HCT116 (cell line): ENCODE results near the gene VCY1B. TPM values are rescaled to one million over a fixed set of nuclear protein-coding genes. Genes with fewer than 3 reads are reported as not detected.

ENCODE experiments used
- ATAC-seq: fragments of 200-7000 bp; cut with Tn5 transposase; 2 replicates; pipeline ENCODE4 v1.9.1; 2020; ENCODE audit warnings: mild to moderate bottlenecking, moderate library complexity
- BruUV-seq: library from RNA; stranded (reverse); fragments of 400-500 nt; replicated peaks from 2 replicates; lab custom pipeline; 2021; lab: Mats Ljungman, UMichigan
- CTCF ChIA-PET: fragments of 300-600 bp; sonication (Branson Sonifier 250); formaldehyde crosslinking; loops from one replicate; lab custom pipeline; 2021; ENCODE audit warnings: antibody characterized with exemption; lab: Charles Lee
- POLR2A ChIA-PET: fragments of 300-600, 350-600 bp; sonication (Branson Sonifier 250); formaldehyde crosslinking; loops from one replicate; lab custom pipeline; 2021; ENCODE audit warnings: antibody characterized with exemption; lab: Charles Lee
- RAD21 ChIA-PET, 2 experiments: fragments of 300-600 bp; sonication (Branson Sonifier 250); formaldehyde crosslinking; loops; one replicate each; lab custom pipeline; 2023; ENCODE audit warnings: low total read pairs in 2 of 2; ENCODE audit not compliant: uncharacterized antibody in 2 of 2, unreplicated experiment in 2 of 2, low non-redundant PET in 1 of 2; lab: Charles Lee
- DNase-seq: peaks from one replicate; pipeline ENCODE4 v3.0.0-alpha.2; 2010; ENCODE audit warnings: low read depth, low spot score
- H2AFZ ChIP-seq: fragments of 200-600 bp; shearing (Covaris generic), sonication (generic); 2 replicates; pipeline ENCODE4 v1.6.1; 2017; ENCODE audit warnings: low read depth, mixed run types, mixed read lengths, antibody characterized with exemption, low read length; ENCODE audit not compliant: poor library complexity, severe bottlenecking
- H3K27ac ChIP-seq: 2 replicates; pipeline ENCODE4 v1.5.1; 2012; ENCODE audit warnings: low read depth, low read length
- H3K27me3 ChIP-seq: fragments of 200-600 bp; sonication (generic); 2 replicates; pipeline ENCODE4 v1.6.1; 2016; ENCODE audit warnings: mixed run types, low read length, mixed read lengths; ENCODE audit not compliant: insufficient read depth
- H3K36me3 ChIP-seq, 2 experiments: fragments of 200-500 bp in 1 of 2; fragments of 200-600 bp in 1 of 2; sonication (Bioruptor generic) in 1 of 2; sonication (generic) in 1 of 2; 2 replicates each; pipeline versions ENCODE4 v1.5.1 to v1.6.1; 2014 to 2016; ENCODE audit warnings: low read length in 2 of 2, inconsistent platforms in 1 of 2, mixed read lengths in 1 of 2, mixed run types in 1 of 2; ENCODE audit not compliant: insufficient read depth in 2 of 2, control insufficient read depth in 1 of 2
- H3K4me1 ChIP-seq, 2 experiments: fragments of 200-600 bp in 1 of 2; sonication (generic) in 1 of 2; 2 replicates each; pipeline versions ENCODE4 v1.5.1 to v1.6.1; 2012 to 2017; ENCODE audit warnings: low read length in 2 of 2, inconsistent platforms in 1 of 2, mild to moderate bottlenecking in 1 of 2, mixed read lengths in 1 of 2, mixed run types in 1 of 2, moderate library complexity in 1 of 2; ENCODE audit not compliant: insufficient read depth in 2 of 2, control insufficient read depth in 1 of 2
- H3K4me2 ChIP-seq: fragments of 200-600 bp; sonication (generic); 2 replicates; pipeline ENCODE4 v1.6.1; 2017; ENCODE audit warnings: mixed run types, low read length, mixed read lengths
- H3K4me3 ChIP-seq, 2 experiments: fragments of 200-600 bp in 1 of 2; sonication (generic) in 1 of 2; replicated peaks in 1 of 2; 2 replicates each; pipeline ENCODE4 v1.5.1; 2011 to 2016; ENCODE audit warnings: low read length in 2 of 2, control low read depth in 1 of 2, low read depth in 1 of 2, mild to moderate bottlenecking in 1 of 2, mixed read lengths in 1 of 2, mixed run types in 1 of 2
- H3K79me2 ChIP-seq: fragments of 200-600 bp; sonication (generic); 2 replicates; pipeline ENCODE4 v1.6.1; 2017; ENCODE audit warnings: mild to moderate bottlenecking, mixed run types, low read length, moderate library complexity, mixed read lengths; ENCODE audit not compliant: insufficient read depth
- H3K9ac ChIP-seq: fragments of 200-600 bp; sonication (generic); 2 replicates; pipeline ENCODE4 v1.6.1; 2016; ENCODE audit warnings: low read length, mixed read lengths
- H3K9me2 ChIP-seq: fragments of 200-600 bp; sonication (generic), shearing (Covaris generic); 2 replicates; pipeline ENCODE4 v1.6.1; 2017; ENCODE audit warnings: mixed run types, mild to moderate bottlenecking, moderate library complexity; ENCODE audit not compliant: insufficient read depth
- H3K9me3 ChIP-seq, 2 experiments: fragments of 200-500 bp in 1 of 2; fragments of 200-600 bp in 1 of 2; sonication (Bioruptor generic) in 1 of 2; sonication (generic) in 1 of 2; 2 replicates each; pipeline ENCODE4 v1.6.1; 2014 to 2017; ENCODE audit warnings: low read length in 2 of 2, mixed read lengths in 2 of 2, inconsistent platforms in 1 of 2, low read depth in 1 of 2, mild to moderate bottlenecking in 1 of 2, mixed run types in 1 of 2, moderate library complexity in 1 of 2; ENCODE audit not compliant: control insufficient read depth in 1 of 2, insufficient read depth in 1 of 2
- H4K20me1 ChIP-seq: fragments of 200-600 bp; sonication (generic), shearing (Covaris generic); 2 replicates; pipeline ENCODE4 v1.6.1; 2017; ENCODE audit warnings: mixed run types, mild to moderate bottlenecking, moderate library complexity; ENCODE audit not compliant: insufficient read depth
- EGR1 ChIP-seq: IDR thresholded peaks from 2 replicates; pipeline ENCODE4 v1.6.1; 2012; ENCODE audit warnings: low read depth
- JUND ChIP-seq: IDR thresholded peaks from 2 replicates; pipeline ENCODE4 v1.6.1; 2012
- POLR2A ChIP-seq: IDR thresholded peaks from 2 replicates; pipeline ENCODE4 v1.7.0; 2011; ENCODE audit warnings: borderline replicate concordance; ENCODE audit not compliant: insufficient read depth, insufficient read length; ENCODE audit errors: extremely low read depth
- YY1 ChIP-seq: IDR thresholded peaks from 2 replicates; pipeline ENCODE4 v1.6.1; 2011; ENCODE audit warnings: low read length, low read depth, moderate library complexity, mild to moderate bottlenecking; ENCODE audit not compliant: insufficient replicate concordance; ENCODE audit errors: extremely low read depth
- intact Hi-C: fragments of 100-400 bp; cut with micrococcal nuclease; formaldehyde crosslinking; loops from 2 replicates; pipeline ENCODE4 v1.10.0; 2022
- total RNA-seq: library from RNA; stranded (reverse); gene quantifications from one replicate; pipeline ENCODE4 v1.2.1, GENCODE V29; 2021; ENCODE audit not compliant: unreplicated experiment
- TF ChIP-seq, protein P1 (sequence below): IDR thresholded peaks from 2 replicates; pipeline ENCODE4 v1.6.1; 2011; ENCODE audit warnings: mild to moderate bottlenecking, low read length, moderate library complexity; ENCODE audit not compliant: insufficient replicate concordance; ENCODE audit errors: extremely low read depth

VCY1B gene
- total RNA-seq, 1 experiment from 2014 or later: not detected

GRCh38 chrY:14085877-14086276 lies 29.9 kb downstream of the VCY1B start:
- Histone ChIP-seq H3K36me3 (no peaks in the 10 kb centered on the region), H3K79me2 (no peaks in the 10 kb centered on the region), H3K9me3 (no peaks in the 10 kb centered on the region), H3K9ac (no peak overlapping the region), H3K27me3 (no peaks in the 10 kb centered on the region), H3K4me2 (no peak overlapping the region), H3K9me2 (no peaks in the 10 kb centered on the region), H3K27ac (no peak overlapping the region), H2AFZ (no peak overlapping the region), H3K4me3 (no peak overlapping the region), H4K20me1 (no peaks in the 10 kb centered on the region), H3K4me1 (no peaks in the 10 kb centered on the region)
- POLR2A ChIA-PET: no interaction called here
- no TSS peak for BruUV-seq
- ATAC-seq (no peak), DNase-seq (no peak)
- CTCF ChIA-PET: no interaction called here
- intact Hi-C loops: no loop called here
- TF ChIP-seq JUND (no peak), EGR1 (no peak), POLR2A (no peak), YY1 (no peak)
- TF ChIP-seq, protein P1, sequence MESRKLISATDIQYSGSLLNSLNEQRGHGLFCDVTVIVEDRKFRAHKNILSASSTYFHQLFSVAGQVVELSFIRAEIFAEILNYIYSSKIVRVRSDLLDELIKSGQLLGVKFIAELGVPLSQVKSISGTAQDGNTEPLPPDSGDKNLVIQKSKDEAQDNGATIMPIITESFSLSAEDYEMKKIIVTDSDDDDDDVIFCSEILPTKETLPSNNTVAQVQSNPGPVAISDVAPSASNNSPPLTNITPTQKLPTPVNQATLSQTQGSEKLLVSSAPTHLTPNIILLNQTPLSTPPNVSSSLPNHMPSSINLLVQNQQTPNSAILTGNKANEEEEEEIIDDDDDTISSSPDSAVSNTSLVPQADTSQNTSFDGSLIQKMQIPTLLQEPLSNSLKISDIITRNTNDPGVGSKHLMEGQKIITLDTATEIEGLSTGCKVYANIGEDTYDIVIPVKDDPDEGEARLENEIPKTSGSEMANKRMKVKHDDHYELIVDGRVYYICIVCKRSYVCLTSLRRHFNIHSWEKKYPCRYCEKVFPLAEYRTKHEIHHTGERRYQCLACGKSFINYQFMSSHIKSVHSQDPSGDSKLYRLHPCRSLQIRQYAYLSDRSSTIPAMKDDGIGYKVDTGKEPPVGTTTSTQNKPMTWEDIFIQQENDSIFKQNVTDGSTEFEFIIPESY: no peak
- RAD21 ChIA-PET: no interaction called here

Other genes starting within 250 kb of the VCY1B start
- not detected for gene VCY, start 69.8 kb upstream of the VCY1B start, total RNA-seq